LNCaP clone FGC (cell line): Measurements from ENCODE around the gene MXI1.

Source experiments
- DNase-seq: peaks from one replicate; pipeline ENCODE4 v3.0.0-alpha.2; 2011; ENCODE audit warnings: low read depth
- H3K4me3 ChIP-seq: 2 replicates; pipeline ENCODE4 v1.5.1; 2011; ENCODE audit warnings: mild to moderate bottlenecking, low read depth, low read length, control low read depth
- CTCF ChIP-seq: IDR thresholded peaks from 2 replicates; pipeline ENCODE4 v1.5.1; 2012; ENCODE audit warnings: mild to moderate bottlenecking; ENCODE audit not compliant: control insufficient read depth, insufficient read depth; ENCODE audit errors: extremely low read depth

The MXI1 gene

GRCh38 chr10:110221044-110221720, 13.8 kb downstream of the MXI1 start:
- TF ChIP-seq CTCF = no peak
- H3K4me3 ChIP-seq = no peak overlapping the region
- no peak for DNase-seq

- no peak for DNase-seq
- TF ChIP-seq CTCF = no peak
- H3K4me3 ChIP-seq = no peak overlapping the region
Measured at GRCh38 chr10:110221721-110222261, 14.4 kb downstream of the MXI1 start.

GRCh38 chr10:110222641-110223297, 15.4 kb downstream of the MXI1 start:
- H3K4me3 ChIP-seq = no peak overlapping the region
- DNase-seq = no peak
- no peak for TF ChIP-seq CTCF

GRCh38 chr10:110223298-110223925, 16.0 kb downstream of the MXI1 start:
- DNase-seq = no peak
- no peak for TF ChIP-seq CTCF
- H3K4me3 ChIP-seq = no peak overlapping the region

GRCh38 chr10:110224992-110225391, 17.6 kb downstream of the MXI1 start:
- DNase-seq = no peak
- no peak for TF ChIP-seq CTCF
- H3K4me3 ChIP-seq = peak overlapping the region; percentile 64

- TF ChIP-seq CTCF = 0 out of 2 replicates have a peak, but pooled peaks have one; percentile 3
- DNase-seq = no peak
- peak overlapping the region; percentile 64 for H3K4me3 ChIP-seq
Measured at GRCh38 chr10:110225441-110225755, 18.0 kb downstream of the MXI1 start.
